B cell (primary cell): ENCODE measurements around the gene DZIP1L.

Source experiments
- CTCF ChIP-seq: fragments of 200-600 bp; IDR thresholded peaks from one replicate; pipeline ENCODE4 v1.8.0; 2022; ENCODE audit warnings: antibody characterized with exemption, mild to moderate bottlenecking
- EZH2 ChIP-seq: IDR thresholded peaks from 2 replicates; pipeline ENCODE4 v1.6.1; 2012; ENCODE audit warnings: borderline replicate concordance, low read depth, mild to moderate bottlenecking, moderate library complexity, low read length; ENCODE audit not compliant: insufficient read depth, poor library complexity, severe bottlenecking

GRCh38 chr3:138140940-138141339 is 25.5 kb upstream of the DZIP1L start:
- no peak for TF ChIP-seq EZH2
- TF ChIP-seq CTCF, result no peak
